ENCODE measurements around the gene TMEM266. TPM values are rescaled to one million over a fixed set of nuclear protein-coding genes. Genes with fewer than 3 reads are reported as not detected.

TMEM266 gene
- total RNA-seq, 1 experiment from 2014 or later, result 0.10 TPM

DNA sequence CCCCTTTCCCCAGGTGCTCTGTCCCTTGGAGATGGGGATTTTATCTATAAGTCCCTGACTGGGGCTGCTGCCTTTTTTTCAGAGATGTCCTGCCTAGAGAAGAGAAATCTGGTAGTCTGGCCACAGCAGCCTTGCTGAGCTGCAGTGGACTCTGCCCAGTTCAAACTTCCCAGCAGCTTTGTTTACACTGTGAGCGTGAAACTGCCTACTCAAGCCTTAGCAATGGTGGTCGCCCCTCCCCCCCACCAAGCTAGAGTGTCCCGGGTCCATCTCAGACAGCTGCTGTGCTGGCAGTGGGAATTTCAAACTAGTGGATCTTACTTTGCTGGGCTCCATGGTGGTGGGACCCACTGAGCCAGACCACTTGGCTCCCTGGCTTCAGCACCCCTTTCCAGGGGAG lies 38.9 kb downstream of the TMEM266 start:
- H3K9me3 ChIP-seq (replicated peaks), result no peaks in the 10 kb centered on the region
- no peak overlapping the region for H3K4me3 ChIP-seq
- no peak for DNase-seq
- H3K27ac ChIP-seq, result no peak overlapping the region
- H3K27me3 ChIP-seq, result no peaks in the 10 kb centered on the region; the same call in 1 of the 2 replicates
- no peaks in the 10 kb centered on the region for H3K4me1 ChIP-seq
- H3K36me3 ChIP-seq, result no peaks in the 10 kb centered on the region

DNA sequence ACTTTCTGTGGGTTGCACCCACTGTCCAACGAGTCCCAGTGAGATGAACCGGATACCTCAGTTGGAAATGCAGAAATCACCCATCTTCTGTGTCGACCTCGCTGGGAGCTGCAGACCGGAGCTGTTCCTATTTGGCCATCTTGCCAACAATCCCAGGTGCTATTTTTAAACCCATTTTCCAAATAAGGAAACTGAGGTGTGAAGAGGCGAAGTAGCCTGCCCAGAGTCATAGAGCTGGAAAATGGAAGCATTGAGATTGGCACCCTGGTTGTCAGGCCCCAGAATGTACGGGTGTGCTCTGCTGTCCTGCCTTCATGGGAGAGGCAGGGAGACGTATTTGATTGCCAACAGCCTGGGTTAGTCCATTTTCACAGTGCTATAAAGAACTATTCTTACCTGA lies 39.6 kb downstream of the TMEM266 start:
- no peak for DNase-seq
- H3K36me3 ChIP-seq, result no peaks in the 10 kb centered on the region
- no peak overlapping the region for H3K4me3 ChIP-seq
- H3K4me1 ChIP-seq, result no peaks in the 10 kb centered on the region
- no peak overlapping the region for H3K27ac ChIP-seq
- H3K9me3 ChIP-seq (replicated peaks), result no peaks in the 10 kb centered on the region
- H3K27me3 ChIP-seq, result no peaks in the 10 kb centered on the region; the same call in 1 of the 2 replicates

DNA sequence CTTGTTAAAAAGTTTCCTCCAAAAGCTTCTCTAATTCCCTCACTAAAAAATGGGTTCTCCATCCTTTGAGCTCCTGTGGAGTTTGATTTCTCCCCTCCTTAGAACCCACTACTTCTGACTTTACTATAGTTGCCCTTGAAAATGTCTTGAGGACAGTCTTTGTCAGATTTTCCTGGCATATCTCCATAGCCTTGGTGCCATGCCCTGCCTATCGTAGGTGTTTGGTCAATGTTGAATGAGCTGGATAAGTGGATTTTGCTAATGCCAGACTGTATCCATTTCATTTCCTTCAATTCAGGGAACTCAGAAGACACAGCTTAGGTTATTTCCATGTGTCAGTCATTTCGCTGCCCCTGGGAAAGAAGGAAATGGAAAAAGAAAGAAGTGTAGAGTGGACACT lies 40.6 kb downstream of the TMEM266 start:
- no peaks in the 10 kb centered on the region for H3K4me1 ChIP-seq
- no peaks in the 10 kb centered on the region for H3K9me3 ChIP-seq (replicated peaks)
- H3K36me3 ChIP-seq, result no peaks in the 10 kb centered on the region
- H3K4me3 ChIP-seq, result no peak overlapping the region
- H3K27me3 ChIP-seq, result no peaks in the 10 kb centered on the region; the same call in 1 of the 2 replicates
- no peak for DNase-seq
- no peak overlapping the region for H3K27ac ChIP-seq

DNA sequence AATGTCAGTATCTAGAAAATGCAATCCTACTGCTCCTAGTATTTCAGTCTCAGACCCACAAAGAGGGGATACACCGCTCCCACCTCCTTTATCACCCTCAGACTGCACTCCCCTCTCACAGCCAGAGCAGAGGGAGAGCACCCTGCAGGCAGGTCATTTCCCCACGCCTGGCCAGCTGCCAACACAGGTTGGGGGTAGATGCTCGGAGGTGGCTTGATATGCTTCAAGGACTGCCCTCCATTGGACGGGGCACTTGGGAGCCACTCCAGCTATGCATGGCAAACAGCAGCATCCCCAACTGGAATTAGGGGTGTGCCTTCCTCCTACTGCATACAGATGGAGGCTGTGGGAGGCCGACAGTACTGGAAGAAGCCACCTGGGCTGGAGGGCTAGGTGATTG lies 41.9 kb downstream of the TMEM266 start:
- H3K4me3 ChIP-seq, result no peak overlapping the region
- H3K4me1 ChIP-seq, result no peaks in the 10 kb centered on the region
- no peak overlapping the region for H3K27ac ChIP-seq
- no peaks in the 10 kb centered on the region for H3K27me3 ChIP-seq
- H3K9me3 ChIP-seq (replicated peaks), result no peaks in the 10 kb centered on the region
- no peaks in the 10 kb centered on the region for H3K36me3 ChIP-seq
- no peak for DNase-seq

DNA sequence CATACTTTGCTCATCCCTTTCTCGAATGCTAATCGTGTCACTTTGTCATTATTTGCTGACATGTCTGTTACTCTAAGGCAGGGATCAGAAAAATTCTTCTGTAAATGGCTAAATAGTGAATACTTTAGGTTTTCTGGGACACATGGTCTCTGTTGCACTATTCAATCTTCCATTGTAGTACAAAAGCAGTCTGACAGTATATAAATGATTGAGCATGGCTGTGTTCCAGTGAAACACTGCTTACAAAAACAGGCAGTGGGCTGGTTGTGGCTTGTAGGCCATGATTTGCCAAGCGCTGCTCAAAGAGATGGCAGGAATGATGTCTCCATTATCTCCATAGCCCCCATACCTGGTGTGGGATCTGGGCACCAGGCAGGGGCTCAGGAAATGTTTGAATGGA lies 45.6 kb downstream of the TMEM266 start:
- Histone ChIP-seq H3K4me3 (no peak overlapping the region), H3K4me1 (no peaks in the 10 kb centered on the region)
- no peak for DNase-seq

DNA sequence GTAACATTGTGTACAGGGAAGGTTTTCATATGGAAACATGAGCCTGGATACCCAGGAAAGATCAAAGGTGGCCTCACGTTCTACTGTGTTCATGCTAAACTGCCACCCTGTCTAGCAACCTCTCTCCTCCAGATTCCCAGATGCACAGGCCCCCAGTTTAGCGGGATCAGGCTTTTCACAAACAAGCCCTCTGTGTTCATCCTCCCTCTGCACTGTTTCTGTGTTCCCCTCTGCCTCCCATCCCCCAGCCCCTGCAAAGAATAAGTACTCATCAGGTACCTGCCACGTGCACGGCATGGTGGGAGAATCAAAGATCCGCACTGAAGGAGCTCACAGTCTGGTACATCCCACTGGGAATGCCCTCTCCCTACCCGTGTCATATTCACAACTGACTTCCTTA lies 46.1 kb downstream of the TMEM266 start:
- Histone ChIP-seq H3K36me3 (no peaks in the 10 kb centered on the region), H3K27me3 (no peaks in the 10 kb centered on the region), H3K27ac (no peak overlapping the region), H3K4me1 (no peaks in the 10 kb centered on the region), H3K9me3 (replicated peaks) (no peaks in the 10 kb centered on the region), H3K4me3 (no peak overlapping the region)
- no peak for DNase-seq

More for the DNA sequence above, 45.6 kb downstream of the TMEM266 start:
- Histone ChIP-seq H3K27me3 (no peaks in the 10 kb centered on the region), H3K9me3 (replicated peaks) (no peaks in the 10 kb centered on the region), H3K27ac (no peak overlapping the region), H3K36me3 (no peaks in the 10 kb centered on the region)

DNA sequence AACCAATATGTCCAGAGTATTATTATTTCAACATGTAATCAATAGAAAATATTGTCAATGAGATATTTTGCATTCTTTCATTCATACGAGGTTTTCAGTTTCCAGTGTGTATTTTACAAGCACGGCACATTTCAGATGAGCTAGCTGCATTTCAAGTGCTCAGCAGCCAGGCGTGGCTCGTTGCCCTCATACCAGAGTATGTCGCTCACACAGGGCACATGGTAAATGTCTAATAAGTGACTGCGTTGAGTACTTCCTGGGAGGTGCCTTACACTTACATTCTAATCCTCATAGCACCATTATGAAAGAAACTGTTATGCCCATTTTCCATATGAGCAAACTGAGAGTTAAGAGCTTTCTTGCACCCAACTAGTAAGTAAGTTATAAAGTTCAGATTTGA lies 47.4 kb downstream of the TMEM266 start:
- no peak for DNase-seq
- no peaks in the 10 kb centered on the region for H3K4me1 ChIP-seq
- H3K27ac ChIP-seq, result no peak overlapping the region
- no peaks in the 10 kb centered on the region for H3K27me3 ChIP-seq
- no peaks in the 10 kb centered on the region for H3K36me3 ChIP-seq
- no peaks in the 10 kb centered on the region for H3K9me3 ChIP-seq (replicated peaks)
- H3K4me3 ChIP-seq, result no peak overlapping the region

DNA sequence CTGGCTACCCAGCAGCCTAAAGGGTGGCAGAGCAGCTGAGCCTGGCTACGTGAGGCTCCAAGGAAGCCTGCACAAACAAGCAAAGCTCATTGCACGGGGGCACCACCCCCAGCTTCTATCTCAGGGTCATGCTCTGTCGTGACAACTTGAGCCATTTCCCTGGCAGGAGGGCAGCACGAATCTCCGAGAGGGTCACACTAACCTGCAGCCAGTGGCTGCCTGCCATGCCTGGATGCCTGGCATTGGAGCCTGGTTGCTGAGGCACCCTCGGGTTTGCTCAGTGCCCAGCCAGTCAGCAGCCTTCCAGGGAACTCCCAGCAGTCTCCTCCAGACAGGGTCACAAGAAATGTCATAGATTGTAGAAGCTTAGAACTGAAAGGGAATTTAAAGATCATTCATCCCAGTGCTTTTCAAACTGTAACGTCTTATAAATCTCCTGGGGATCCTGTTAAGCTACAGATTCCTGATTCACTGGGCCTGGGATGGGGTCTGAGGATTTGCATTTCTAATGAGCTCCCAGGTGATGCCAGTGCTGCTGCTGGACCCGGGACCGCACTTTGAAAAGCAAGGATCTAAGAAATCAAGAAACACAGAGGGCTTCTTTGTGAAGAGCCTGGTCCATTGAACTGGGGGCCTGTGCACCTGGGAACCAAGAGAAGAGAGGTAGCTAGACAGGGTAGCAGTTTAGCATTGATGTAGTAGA lies 48.4 kb downstream of the TMEM266 start:
- Histone ChIP-seq H3K27me3 (no peaks in the 10 kb centered on the region), H3K36me3 (no peaks in the 10 kb centered on the region), H3K4me3 (no peak overlapping the region), H3K4me1 (no peaks in the 10 kb centered on the region), H3K9me3 (replicated peaks) (no peaks in the 10 kb centered on the region), H3K27ac (no peak overlapping the region)
- no peak for DNase-seq

DNA sequence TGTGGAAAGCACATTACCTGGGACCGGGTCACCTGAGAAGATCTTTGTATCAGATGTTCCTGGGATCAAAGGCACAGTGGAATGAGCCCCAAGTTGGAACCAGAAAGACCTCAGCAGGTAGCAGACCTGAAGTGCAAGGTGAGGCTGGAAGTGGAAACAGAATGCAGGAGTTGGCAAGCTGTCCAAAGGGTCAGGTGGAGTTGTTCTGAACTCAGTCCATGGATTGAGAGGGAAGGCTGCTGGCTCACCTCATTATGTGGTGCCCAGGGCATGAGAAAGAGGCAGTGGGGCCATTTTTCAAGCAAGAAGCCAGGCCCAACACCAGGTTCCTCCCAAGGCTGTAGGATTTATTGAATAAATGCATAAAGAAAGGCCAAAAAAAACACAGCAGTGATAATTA lies 49.3 kb downstream of the TMEM266 start:
- no peaks in the 10 kb centered on the region for H3K4me1 ChIP-seq
- no peaks in the 10 kb centered on the region for H3K9me3 ChIP-seq (replicated peaks)
- no peak for DNase-seq
- H3K4me3 ChIP-seq, result no peak overlapping the region
- H3K27ac ChIP-seq, result no peak overlapping the region
- no peaks in the 10 kb centered on the region for H3K36me3 ChIP-seq
- no peaks in the 10 kb centered on the region for H3K27me3 ChIP-seq

DNA sequence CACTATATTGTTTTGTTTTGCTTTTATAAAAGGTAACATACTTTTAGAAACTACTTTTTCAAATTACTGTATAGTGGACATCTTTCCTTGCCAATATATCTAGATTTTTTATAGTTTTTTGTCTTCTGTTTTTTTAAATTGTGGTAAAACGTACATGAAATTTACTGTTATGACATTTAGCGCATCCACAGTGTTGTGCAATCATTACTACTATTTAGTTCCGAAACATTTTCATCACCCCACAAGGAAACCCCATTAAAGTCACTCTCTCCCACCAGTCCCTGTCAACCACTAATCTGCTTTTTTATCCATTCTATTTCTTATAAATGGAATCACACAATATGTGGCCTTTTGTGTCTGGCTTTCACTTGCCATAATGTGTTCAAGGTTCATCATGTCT lies 54.8 kb downstream of the TMEM266 start:
- H3K4me1 ChIP-seq, result no peaks in the 10 kb centered on the region
- H3K36me3 ChIP-seq, result no peaks in the 10 kb centered on the region
- no peaks in the 10 kb centered on the region for H3K27me3 ChIP-seq
- H3K4me3 ChIP-seq, result no peak overlapping the region
- no peak for DNase-seq
- H3K27ac ChIP-seq, result no peak overlapping the region
- H3K9me3 ChIP-seq (replicated peaks), result no peaks in the 10 kb centered on the region

DNA sequence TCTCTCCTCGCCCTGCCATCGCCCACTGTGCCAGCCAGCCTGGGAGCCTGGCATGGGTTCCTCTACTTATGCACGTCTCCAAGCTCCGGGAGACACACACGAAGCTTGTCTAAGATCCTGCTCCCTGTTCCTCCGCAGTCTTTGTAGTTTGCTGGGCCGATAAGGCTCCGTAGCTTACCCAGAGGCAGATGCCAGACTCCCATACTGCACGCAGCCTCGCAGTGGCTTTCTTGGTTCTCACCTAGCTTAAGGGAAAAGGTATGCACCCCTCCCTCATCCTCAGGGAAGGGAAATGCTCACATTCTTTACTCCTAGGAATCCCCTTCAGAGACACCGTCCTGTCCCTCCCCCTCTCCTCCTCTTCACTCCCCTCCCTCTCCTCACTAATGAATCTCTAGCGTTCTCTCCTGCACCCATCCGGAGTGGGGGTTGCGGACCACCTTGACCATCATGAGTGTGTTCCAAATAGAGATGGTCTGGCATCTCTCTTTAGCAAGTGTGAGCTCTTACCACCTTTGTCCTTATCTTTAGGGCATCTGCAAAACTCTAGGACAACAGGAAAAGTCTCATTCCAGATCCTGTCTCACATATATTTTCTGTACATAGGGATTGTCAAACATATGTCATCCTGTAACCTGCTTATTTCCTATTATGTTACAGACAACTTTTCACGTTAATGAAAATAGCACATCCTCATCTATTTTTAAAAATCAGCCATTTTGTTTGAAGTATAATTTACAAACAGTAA lies 56.5 kb downstream of the TMEM266 start:
- no peak for DNase-seq
- no peaks in the 10 kb centered on the region for H3K4me1 ChIP-seq
- no peak overlapping the region for H3K4me3 ChIP-seq
- H3K36me3 ChIP-seq, result no peaks in the 10 kb centered on the region
- no peak overlapping the region for H3K27ac ChIP-seq
- no peaks in the 10 kb centered on the region for H3K27me3 ChIP-seq
- H3K9me3 ChIP-seq (replicated peaks), result no peaks in the 10 kb centered on the region

DNA sequence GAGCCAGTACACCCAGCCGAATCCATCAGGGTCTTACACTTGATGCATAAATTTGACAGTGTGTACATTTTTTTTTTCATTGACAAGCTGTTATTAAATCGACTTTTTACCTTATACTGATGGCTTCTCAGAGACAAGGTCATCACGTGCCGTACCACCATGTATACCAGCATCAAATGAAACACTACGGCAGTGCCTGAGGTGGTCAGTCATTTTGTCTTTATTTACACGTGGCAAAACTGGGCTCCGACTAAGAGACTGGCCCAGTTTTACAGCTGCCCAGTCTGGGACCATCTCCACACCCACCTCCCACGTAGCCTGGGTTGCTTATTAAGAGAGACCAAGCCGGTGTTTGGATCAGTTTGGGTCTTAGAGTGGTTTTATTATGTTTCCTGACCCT lies 57.4 kb downstream of the TMEM266 start:
- Histone ChIP-seq H3K36me3 (no peaks in the 10 kb centered on the region), H3K4me3 (no peak overlapping the region), H3K9me3 (replicated peaks) (no peaks in the 10 kb centered on the region), H3K4me1 (no peaks in the 10 kb centered on the region), H3K27me3 (no peaks in the 10 kb centered on the region), H3K27ac (no peak overlapping the region)
- no peak for DNase-seq

DNA sequence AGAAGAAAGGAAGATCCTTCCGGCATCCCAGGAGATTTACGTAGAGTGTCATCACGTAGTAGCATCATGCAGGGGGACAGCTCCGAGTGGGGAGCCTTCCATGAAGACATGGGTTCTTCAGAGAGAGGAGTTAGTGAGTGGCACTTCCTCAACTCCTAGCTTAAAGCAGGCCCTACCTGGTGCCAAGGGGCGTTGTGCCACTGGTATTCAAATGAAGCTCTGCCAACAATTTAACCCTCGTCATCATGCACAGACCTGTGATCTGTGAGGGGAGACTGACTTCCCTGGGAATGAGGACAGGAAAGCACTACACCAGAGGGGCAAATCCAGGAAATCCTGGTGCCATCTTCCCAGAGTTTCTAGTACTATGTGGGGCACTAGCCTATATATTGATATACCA lies 59.0 kb downstream of the TMEM266 start:
- H3K4me3 ChIP-seq, result no peak overlapping the region
- H3K9me3 ChIP-seq (replicated peaks), result no peaks in the 10 kb centered on the region
- H3K27me3 ChIP-seq, result no peaks in the 10 kb centered on the region
- no peak overlapping the region for H3K27ac ChIP-seq
- H3K36me3 ChIP-seq, result no peaks in the 10 kb centered on the region
- no peak for DNase-seq
- no peaks in the 10 kb centered on the region for H3K4me1 ChIP-seq

DNA sequence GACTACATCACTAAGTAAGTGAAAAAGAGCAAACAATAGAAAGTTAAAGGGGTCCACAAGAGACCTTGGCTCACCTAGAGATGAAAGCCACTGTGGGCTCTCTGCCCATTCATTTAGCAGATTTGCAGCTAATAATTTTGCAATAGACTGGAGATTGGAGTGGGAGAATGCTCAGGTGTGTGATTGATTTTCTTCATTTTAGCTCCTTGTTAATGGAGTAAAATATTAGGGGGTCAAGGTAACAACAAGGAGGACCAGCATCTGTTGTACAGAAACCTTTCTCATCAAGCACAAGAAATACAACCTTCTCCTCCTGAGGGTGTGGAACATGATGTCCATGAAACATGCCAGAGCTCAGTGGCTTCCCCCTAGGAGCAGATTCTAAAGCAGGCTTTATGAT lies 63.2 kb downstream of the TMEM266 start:
- Histone ChIP-seq H3K27ac (no peak overlapping the region), H3K9me3 (replicated peaks) (no peaks in the 10 kb centered on the region; the same call in 1 of the 2 replicates), H3K4me3 (no peak overlapping the region), H3K4me1 (no peaks in the 10 kb centered on the region), H3K36me3 (no peaks in the 10 kb centered on the region), H3K27me3 (no peaks in the 10 kb centered on the region)
- no peak for DNase-seq

DNA sequence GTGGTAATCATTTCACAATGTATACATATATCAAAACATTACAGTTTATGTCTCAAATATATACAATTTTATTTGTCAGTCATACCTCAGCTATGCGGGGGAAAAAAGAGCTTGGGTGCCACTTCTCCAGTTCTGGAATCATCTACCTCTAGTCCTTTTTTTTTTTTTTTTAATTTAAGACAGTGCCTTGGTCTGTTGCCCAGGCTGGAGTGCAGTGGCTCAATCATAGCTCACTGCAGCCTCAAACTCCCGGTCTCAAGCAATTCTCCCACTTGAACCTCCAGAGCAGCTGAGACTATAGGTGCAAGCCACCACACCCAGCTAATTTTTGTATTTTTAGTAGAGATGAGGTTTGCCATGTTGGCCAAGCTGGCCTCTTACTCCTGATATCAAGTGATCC lies 67.4 kb downstream of the TMEM266 start:
- H3K4me3 ChIP-seq, result no peak overlapping the region
- H3K36me3 ChIP-seq, result no peaks in the 10 kb centered on the region
- H3K4me1 ChIP-seq, result no peaks in the 10 kb centered on the region
- no peaks in the 10 kb centered on the region; the same call in 1 of the 2 replicates for H3K27me3 ChIP-seq
- no peak overlapping the region for H3K27ac ChIP-seq
- no peaks in the 10 kb centered on the region; the same call in 1 of the 2 replicates for H3K9me3 ChIP-seq (replicated peaks)
- no peak for DNase-seq

DNA sequence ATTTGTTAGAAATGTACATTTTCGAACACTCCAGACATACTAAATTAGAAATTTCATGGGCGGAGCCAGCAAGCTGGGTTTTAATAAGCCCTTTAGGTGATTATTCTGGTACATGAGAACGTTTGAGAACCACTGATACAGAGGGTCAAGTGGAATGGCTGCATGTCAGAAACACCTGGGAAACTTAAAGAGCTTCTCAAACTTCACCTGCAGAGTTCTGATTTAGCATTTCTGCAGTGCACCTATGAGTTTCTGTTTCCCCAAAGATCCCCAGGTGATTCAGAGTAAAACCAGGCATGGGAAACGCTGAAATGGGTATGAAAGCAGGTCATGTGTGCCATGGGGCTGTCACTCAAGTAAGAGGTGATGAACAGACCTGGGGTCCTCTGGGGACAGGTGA lies 68.1 kb downstream of the TMEM266 start:
- H3K36me3 ChIP-seq, result no peaks in the 10 kb centered on the region

More for the DNA sequence above, 68.1 kb downstream of the TMEM266 start:
- no peaks in the 10 kb centered on the region; the same call in 1 of the 2 replicates for H3K27me3 ChIP-seq
- H3K4me1 ChIP-seq, result no peaks in the 10 kb centered on the region
- no peaks in the 10 kb centered on the region; the same call in 1 of the 2 replicates for H3K9me3 ChIP-seq (replicated peaks)
- DNase-seq, result no peak
- H3K27ac ChIP-seq, result no peak overlapping the region
- no peak overlapping the region for H3K4me3 ChIP-seq
